Parathyroid adenoma (tissue), 2 donors: ENCODE results near the gene HSD11B1.

ENCODE experiments used
- H2AFZ ChIP-seq: fragments of 300-600 bp; sonication (generic); one replicate; pipeline ENCODE4 v1.7.0; 2017; ENCODE audit warnings: antibody characterized with exemption, mild to moderate bottlenecking
- H3K27ac ChIP-seq: fragments of 300-600 bp; sonication (generic); one replicate; pipeline ENCODE4 v1.7.0; 2017
- H3K27me3 ChIP-seq: fragments of 300-600 bp; sonication (generic); one replicate; pipeline ENCODE4 v1.7.0; 2017; ENCODE audit warnings: low read length; ENCODE audit not compliant: control insufficient read depth, insufficient read depth
- H3K36me3 ChIP-seq: fragments of 300-600 bp; sonication (generic); one replicate; pipeline ENCODE4 v1.7.0; 2017; ENCODE audit warnings: low read length; ENCODE audit not compliant: control insufficient read depth, insufficient read depth
- H3K4me1 ChIP-seq: fragments of 300-600 bp; sonication (generic); one replicate; pipeline ENCODE4 v1.7.0; 2017; ENCODE audit warnings: control low read depth
- H3K4me2 ChIP-seq: fragments of 300-600 bp; sonication (generic); one replicate; pipeline ENCODE4 v1.7.0; 2017; ENCODE audit warnings: low read length
- H3K4me3 ChIP-seq: fragments of 300-600 bp; sonication (generic); one replicate; pipeline ENCODE4 v1.7.0; 2017; ENCODE audit warnings: low read depth, low read length
- H3K79me2 ChIP-seq: fragments of 300-600 bp; sonication (generic); one replicate; pipeline ENCODE4 v1.7.0; 2017; ENCODE audit warnings: control low read depth
- H3K9ac ChIP-seq: fragments of 300-600 bp; sonication (generic); one replicate; pipeline ENCODE4 v1.7.0; 2017; ENCODE audit warnings: mild to moderate bottlenecking
- H3K9me3 ChIP-seq: fragments of 300-600 bp; sonication (generic); one replicate; pipeline ENCODE4 v1.7.0; 2017; ENCODE audit warnings: low read length; ENCODE audit not compliant: control insufficient read depth
- TF ChIP-seq, protein P1 (sequence below): fragments of 300-600 bp; sonication (generic); IDR thresholded peaks from one replicate; pipeline ENCODE4 v1.7.0; 2017; ENCODE audit warnings: antibody characterized with exemption, mild to moderate bottlenecking
- donor health status: primary hyperparathyroidism.

Gene HSD11B1

DNA sequence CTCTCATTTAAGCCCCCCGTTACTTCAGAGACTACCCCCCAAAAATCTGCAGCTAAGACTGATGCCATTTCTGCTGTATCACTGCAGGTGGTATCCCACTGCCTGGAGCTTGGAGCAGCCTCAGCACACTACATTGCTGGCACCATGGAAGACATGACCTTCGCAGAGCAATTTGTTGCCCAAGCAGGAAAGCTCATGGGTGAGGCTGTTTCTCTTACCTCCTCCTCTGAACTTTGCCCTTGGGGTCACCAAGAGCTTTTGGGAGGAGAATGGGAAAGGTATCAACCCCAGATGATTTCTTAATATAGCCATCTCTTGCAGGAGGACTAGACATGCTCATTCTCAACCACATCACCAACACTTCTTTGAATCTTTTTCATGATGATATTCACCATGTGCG is 2.0 kb downstream of the HSD11B1 start:
- Histone ChIP-seq H2AFZ (no peak overlapping the region), H3K36me3 (no peaks in the 10 kb centered on the region), H3K27me3 (no peaks in the 10 kb centered on the region), H3K4me3 (no peak overlapping the region), H3K9me3 (no peaks in the 10 kb centered on the region), H3K4me1 (no peaks in the 10 kb centered on the region), H3K4me2 (no peak overlapping the region), H3K9ac (no peak overlapping the region), H3K27ac (no peak overlapping the region), H3K79me2 (no peaks in the 10 kb centered on the region)
- TF ChIP-seq, protein P1, sequence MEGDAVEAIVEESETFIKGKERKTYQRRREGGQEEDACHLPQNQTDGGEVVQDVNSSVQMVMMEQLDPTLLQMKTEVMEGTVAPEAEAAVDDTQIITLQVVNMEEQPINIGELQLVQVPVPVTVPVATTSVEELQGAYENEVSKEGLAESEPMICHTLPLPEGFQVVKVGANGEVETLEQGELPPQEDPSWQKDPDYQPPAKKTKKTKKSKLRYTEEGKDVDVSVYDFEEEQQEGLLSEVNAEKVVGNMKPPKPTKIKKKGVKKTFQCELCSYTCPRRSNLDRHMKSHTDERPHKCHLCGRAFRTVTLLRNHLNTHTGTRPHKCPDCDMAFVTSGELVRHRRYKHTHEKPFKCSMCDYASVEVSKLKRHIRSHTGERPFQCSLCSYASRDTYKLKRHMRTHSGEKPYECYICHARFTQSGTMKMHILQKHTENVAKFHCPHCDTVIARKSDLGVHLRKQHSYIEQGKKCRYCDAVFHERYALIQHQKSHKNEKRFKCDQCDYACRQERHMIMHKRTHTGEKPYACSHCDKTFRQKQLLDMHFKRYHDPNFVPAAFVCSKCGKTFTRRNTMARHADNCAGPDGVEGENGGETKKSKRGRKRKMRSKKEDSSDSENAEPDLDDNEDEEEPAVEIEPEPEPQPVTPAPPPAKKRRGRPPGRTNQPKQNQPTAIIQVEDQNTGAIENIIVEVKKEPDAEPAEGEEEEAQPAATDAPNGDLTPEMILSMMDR: no peak

DNA sequence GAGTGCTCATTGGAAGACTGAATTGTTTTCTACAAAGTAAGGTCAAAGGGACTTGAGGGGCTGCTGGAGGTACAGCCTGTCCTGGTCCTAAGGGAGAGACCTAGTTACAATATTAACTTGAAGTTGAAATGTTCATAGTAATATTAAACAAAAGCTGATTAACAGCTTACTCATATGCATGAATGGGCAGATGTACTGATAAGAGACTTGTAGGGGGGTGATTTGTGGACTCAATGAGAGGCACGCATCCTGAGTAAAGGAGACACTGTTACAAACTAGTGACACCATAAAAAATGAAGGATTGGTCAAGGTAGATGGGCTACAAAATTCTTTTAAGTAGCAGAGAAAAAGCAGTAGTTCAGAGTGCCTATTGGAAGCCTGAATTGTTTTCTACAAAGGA is 2.7 kb downstream of the HSD11B1 start:
- Histone ChIP-seq H3K4me2 (no peak overlapping the region), H3K79me2 (no peaks in the 10 kb centered on the region), H3K4me3 (no peak overlapping the region), H3K36me3 (no peaks in the 10 kb centered on the region), H3K9me3 (no peaks in the 10 kb centered on the region), H2AFZ (no peak overlapping the region), H3K27ac (no peak overlapping the region), H3K4me1 (no peaks in the 10 kb centered on the region), H3K9ac (no peak overlapping the region), H3K27me3 (no peaks in the 10 kb centered on the region)
- TF ChIP-seq, protein P1: no peak

DNA sequence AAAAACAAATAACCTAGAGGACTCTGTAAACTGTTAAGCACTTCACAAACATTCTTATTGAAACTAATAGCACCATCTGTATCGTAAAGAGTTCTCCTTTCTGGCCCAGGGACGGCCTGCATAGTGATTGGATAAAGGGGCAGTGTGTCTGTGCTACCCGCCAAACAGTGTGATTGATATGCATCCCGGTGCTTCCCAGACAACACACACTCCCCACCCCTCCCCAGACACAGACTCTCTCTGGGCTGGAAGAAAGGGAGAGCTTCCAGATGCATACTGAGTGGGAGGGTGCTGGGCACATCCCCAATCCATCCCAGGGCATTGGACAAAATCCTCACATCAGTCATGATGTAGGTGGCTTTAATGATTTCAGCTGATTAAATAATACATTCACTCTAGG is 3.7 kb downstream of the HSD11B1 start:
- no peaks in the 10 kb centered on the region for H3K9me3 ChIP-seq
- no peak overlapping the region for H2AFZ ChIP-seq
- H3K79me2 ChIP-seq: no peaks in the 10 kb centered on the region
- no peaks in the 10 kb centered on the region for H3K27me3 ChIP-seq
- H3K4me3 ChIP-seq: no peak overlapping the region
- TF ChIP-seq, protein P1: no peak
- no peak overlapping the region for H3K4me2 ChIP-seq
- H3K27ac ChIP-seq: no peak overlapping the region
- H3K4me1 ChIP-seq: no peaks in the 10 kb centered on the region
- H3K9ac ChIP-seq: no peak overlapping the region
- H3K36me3 ChIP-seq: no peaks in the 10 kb centered on the region

DNA sequence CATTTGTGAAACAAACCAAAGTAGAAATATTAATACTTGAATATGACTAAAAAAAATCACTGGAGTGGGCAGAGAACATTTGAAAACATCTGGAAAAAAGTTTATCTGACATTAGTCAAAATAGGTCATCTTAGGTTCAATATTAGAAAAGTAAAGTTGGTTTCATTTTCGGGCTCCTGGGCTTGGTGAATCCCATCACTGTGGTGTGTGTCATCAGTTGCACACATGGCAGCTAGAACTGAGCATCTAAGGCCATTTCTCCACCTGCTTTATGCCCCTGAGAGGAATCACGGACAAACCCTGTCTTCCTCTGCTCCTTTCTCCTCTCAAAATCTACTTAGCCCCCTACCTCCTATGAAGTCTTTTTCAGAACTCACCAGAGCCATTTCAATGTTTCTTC is 5.4 kb downstream of the HSD11B1 start:
- no peaks in the 10 kb centered on the region for H3K79me2 ChIP-seq
- H3K4me2 ChIP-seq: no peak overlapping the region
- H3K27me3 ChIP-seq: no peaks in the 10 kb centered on the region
- H3K4me1 ChIP-seq: no peaks in the 10 kb centered on the region
- H2AFZ ChIP-seq: no peak overlapping the region
- H3K9ac ChIP-seq: no peak overlapping the region
- no peaks in the 10 kb centered on the region for H3K9me3 ChIP-seq
- no peak overlapping the region for H3K27ac ChIP-seq
- no peak overlapping the region for H3K4me3 ChIP-seq
- no peaks in the 10 kb centered on the region for H3K36me3 ChIP-seq
- TF ChIP-seq, protein P1: no peak

DNA sequence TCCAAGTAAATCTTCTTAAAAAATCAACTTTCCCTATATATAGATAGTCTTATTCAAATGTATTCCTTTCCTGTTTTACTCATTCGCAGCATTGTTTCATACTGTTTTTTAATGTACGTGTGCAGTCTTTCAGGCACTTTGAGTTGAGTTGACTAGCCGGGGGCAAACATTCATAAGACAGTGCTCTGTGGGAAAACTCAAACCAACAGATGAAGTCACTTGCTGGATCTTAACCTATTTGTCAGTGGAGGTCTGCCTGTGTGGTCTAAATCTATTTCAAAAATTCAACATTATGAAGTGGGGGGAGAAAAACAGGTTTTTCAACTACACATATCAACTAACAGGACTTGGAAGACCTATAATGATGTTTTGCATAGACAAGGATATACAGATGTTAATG is 6.2 kb downstream of the HSD11B1 start:
- H3K4me1 ChIP-seq: no peaks in the 10 kb centered on the region
- H3K36me3 ChIP-seq: no peaks in the 10 kb centered on the region
- H3K4me3 ChIP-seq: no peak overlapping the region
- H2AFZ ChIP-seq: no peak overlapping the region
- H3K27me3 ChIP-seq: no peaks in the 10 kb centered on the region
- no peak overlapping the region for H3K4me2 ChIP-seq
- no peak overlapping the region for H3K27ac ChIP-seq
- TF ChIP-seq, protein P1: no peak
- no peaks in the 10 kb centered on the region for H3K9me3 ChIP-seq
- no peak overlapping the region for H3K9ac ChIP-seq
- no peaks in the 10 kb centered on the region for H3K79me2 ChIP-seq
